Measurements from ENCODE around the gene LPIN3. TPM values are rescaled to one million over a fixed set of nuclear protein-coding genes. Genes with fewer than 3 reads are reported as not detected.

LPIN3 gene
- total RNA-seq, 1 experiment from 2014 or later: 3.8 TPM

DNA sequence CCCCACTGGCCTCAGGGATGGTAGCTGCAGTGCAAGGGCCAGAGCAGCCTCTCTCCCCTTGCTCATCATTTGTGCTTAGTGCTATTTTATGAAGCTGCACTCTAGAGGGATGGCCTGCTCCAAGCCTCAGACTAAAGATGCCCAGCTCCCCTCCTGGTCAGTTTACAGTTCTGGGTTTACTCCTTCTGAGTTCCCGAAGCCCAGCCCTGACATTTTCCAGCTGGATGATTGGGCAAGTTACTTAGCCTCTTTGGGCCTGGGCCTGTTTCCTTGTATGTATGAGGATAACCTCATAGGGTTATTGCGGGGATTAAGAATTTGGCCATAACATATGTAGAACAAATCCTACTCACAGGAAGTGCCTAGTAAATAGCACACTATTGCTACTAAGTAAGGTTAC lies 57.8 kb downstream of the LPIN3 start:
- H3K4me1 Mint-ChIP-seq: peaks cover 22% of the 10 kb centered on the region in 2 experiments
- no CpG with 5 or more reads among the region's 2 CpGs for WGBS (ENCODE audit: extremely low coverage, insufficient read length, low lambda C conversion rate)
- H3K4me3 Mint-ChIP-seq: no peak overlapping the region

More for the DNA sequence above, 57.8 kb downstream of the LPIN3 start:
- Histone ChIP-seq H3K4ac (ENCODE audit: low read depth, low read length) (no peak overlapping the region), H2BK5ac (ENCODE audit: insufficient read length, low read length) (no peak overlapping the region), H3K27ac (ENCODE audit: insufficient read length, low read depth, low read length) (no peak overlapping the region), H2BK12ac (ENCODE audit: insufficient read length, low read depth, low read length) (no peak overlapping the region), H4K8ac (replicated peaks; ENCODE audit: insufficient read length, low read depth, low read length) (no peak overlapping the region), H4K91ac (ENCODE audit: insufficient read length, low read depth, low read length) (no peak overlapping the region), H3K9ac (ENCODE audit: extremely low read depth, insufficient read length, low read length) (no peak overlapping the region), H3T11ph (ENCODE audit: low read length) (no peak overlapping the region), H3K27me3 (ENCODE audit: insufficient read depth, low read length) (no peaks in the 10 kb centered on the region), H3K79me1 (ENCODE audit: insufficient read depth, low read depth, low read length, poor library complexity, severe bottlenecking) (no peaks in the 10 kb centered on the region), H3K23ac (ENCODE audit: insufficient read length, low read depth, low read length) (no peak overlapping the region), H2AFZ (ENCODE audit: low read length) (no peak overlapping the region), H3K18ac (ENCODE audit: insufficient read length, low read depth, low read length) (no peak overlapping the region), H3K4me1 (ENCODE audit: insufficient read depth, low read length) (peaks cover 8% of the 10 kb centered on the region; the same call in 1 of the 2 replicates), H2BK20ac (ENCODE audit: low read depth, low read length, poor library complexity, severe bottlenecking) (no peak overlapping the region), H2AK5ac (ENCODE audit: insufficient read length, low read length) (no peak overlapping the region), H4K20me1 (ENCODE audit: control insufficient read depth, insufficient read depth, insufficient read length) (no peaks in the 10 kb centered on the region), H3K9me3 (ENCODE audit: control insufficient read depth, low read depth, low read length) (no peaks in the 10 kb centered on the region), H3K56ac (ENCODE audit: insufficient read length, low read depth, low read length) (no peak overlapping the region), H2BK120ac (ENCODE audit: low read depth, low read length, poor library complexity, severe bottlenecking) (no peak overlapping the region), H3K4me2 (ENCODE audit: insufficient read depth, insufficient read length, low read length) (no peak overlapping the region), H3K23me2 (ENCODE audit: insufficient read length, low read depth, low read length, poor library complexity, severe bottlenecking) (no peaks in the 10 kb centered on the region), H4K5ac (ENCODE audit: insufficient read length, low read depth, low read length) (no peak overlapping the region), H3K79me2 (ENCODE audit: insufficient read depth, low read length) (no peaks in the 10 kb centered on the region), H2BK15ac (ENCODE audit: low read depth, low read length) (no peak overlapping the region), H3K14ac (ENCODE audit: insufficient read depth, low read length) (no peak overlapping the region)
- TF ChIP-seq, protein P1, sequence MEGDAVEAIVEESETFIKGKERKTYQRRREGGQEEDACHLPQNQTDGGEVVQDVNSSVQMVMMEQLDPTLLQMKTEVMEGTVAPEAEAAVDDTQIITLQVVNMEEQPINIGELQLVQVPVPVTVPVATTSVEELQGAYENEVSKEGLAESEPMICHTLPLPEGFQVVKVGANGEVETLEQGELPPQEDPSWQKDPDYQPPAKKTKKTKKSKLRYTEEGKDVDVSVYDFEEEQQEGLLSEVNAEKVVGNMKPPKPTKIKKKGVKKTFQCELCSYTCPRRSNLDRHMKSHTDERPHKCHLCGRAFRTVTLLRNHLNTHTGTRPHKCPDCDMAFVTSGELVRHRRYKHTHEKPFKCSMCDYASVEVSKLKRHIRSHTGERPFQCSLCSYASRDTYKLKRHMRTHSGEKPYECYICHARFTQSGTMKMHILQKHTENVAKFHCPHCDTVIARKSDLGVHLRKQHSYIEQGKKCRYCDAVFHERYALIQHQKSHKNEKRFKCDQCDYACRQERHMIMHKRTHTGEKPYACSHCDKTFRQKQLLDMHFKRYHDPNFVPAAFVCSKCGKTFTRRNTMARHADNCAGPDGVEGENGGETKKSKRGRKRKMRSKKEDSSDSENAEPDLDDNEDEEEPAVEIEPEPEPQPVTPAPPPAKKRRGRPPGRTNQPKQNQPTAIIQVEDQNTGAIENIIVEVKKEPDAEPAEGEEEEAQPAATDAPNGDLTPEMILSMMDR (conservative IDR thresholded peaks at IDR 0.05): no peak
- no peak for DNase-seq
- H3K27me3 Mint-ChIP-seq (ENCODE audit: low read depth): no peaks in the 10 kb centered on the region; the same call in 1 of the 2 replicates
- H3K27ac Mint-ChIP-seq: no peak overlapping the region; a peak in 1 of 7 replicates
- H3K36me3 Mint-ChIP-seq (ENCODE audit: insufficient read depth in 1 of 3, low read depth in 3 of 3): peaks cover 0 to 9% (median 0%) of the 10 kb centered on the region in 3 experiments; a peak in 2 of 7 replicates
- no peaks in the 10 kb centered on the region for H3K9me3 Mint-ChIP-seq

Measured in H9 (cell line).